Fibroblast of skin of back (primary cell): Measurements from ENCODE around the gene SUV39H1. TPM values are rescaled to one million over a fixed set of nuclear protein-coding genes. Genes with fewer than 3 reads are reported as not detected.
"Not testable (repeated sequence)": the region's sequence is repeated elsewhere in the genome, so short reads cannot be mapped to it uniquely, and the experiment has no call there.

ENCODE experiments used
- DNase-seq: peaks from one replicate; pipeline ENCODE4 v3.0.0-alpha.2; 2013
- polyA plus RNA-seq, 2 experiments: library from polyadenylated mRNA; unstranded; fragments of 120-200 nt; gene quantifications; one replicate each; pipeline ENCODE4 v1.2.1, GENCODE V29; 2013; ENCODE audit not compliant: insufficient read length in 2 of 2

The SUV39H1 gene, protein sequence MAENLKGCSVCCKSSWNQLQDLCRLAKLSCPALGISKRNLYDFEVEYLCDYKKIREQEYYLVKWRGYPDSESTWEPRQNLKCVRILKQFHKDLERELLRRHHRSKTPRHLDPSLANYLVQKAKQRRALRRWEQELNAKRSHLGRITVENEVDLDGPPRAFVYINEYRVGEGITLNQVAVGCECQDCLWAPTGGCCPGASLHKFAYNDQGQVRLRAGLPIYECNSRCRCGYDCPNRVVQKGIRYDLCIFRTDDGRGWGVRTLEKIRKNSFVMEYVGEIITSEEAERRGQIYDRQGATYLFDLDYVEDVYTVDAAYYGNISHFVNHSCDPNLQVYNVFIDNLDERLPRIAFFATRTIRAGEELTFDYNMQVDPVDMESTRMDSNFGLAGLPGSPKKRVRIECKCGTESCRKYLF
- 13.8 TPM for polyA plus RNA-seq (2013, experiment 1 of 2; ENCODE audit: insufficient read length)
- 2.4 TPM for polyA plus RNA-seq (2013, experiment 2 of 2; ENCODE audit: insufficient read length)

DNA sequence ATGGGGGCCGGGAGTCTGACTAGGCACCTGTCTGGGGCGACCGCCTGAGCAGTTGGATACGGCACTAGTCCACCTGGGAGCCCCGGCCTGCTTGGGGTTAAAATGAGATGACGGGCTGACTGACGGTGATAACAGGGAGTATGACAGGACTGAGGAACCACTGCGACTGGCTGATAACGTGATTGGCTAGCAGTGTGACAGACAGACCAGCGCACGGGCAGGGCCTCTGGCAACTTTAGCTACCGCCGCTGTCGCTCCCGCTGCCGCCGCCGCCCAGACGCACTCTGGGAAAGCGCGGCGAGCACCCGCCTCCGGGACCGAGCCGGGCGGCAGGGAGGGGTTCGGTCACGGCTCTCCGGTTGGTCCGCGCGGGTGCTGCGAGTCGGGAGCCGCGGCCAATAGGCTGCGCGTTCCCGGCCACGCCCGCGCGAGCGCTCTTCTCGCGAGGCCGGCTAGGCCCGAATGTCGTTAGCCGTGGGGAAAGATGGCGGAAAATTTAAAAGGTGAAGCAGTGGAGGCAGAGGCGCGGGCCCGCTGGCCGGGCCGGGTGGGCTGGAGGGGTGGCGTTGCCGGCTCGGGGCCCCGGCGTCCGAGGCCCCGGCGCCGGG lies at the start of gene SUV39H1:
TSS of gene SUV39H1 (plus strand) at position 434 of the 608 bp plus-strand sequence. CDS start at position 485, 51 bp downstream.
- peak; percentile 89 for DNase-seq

DNA sequence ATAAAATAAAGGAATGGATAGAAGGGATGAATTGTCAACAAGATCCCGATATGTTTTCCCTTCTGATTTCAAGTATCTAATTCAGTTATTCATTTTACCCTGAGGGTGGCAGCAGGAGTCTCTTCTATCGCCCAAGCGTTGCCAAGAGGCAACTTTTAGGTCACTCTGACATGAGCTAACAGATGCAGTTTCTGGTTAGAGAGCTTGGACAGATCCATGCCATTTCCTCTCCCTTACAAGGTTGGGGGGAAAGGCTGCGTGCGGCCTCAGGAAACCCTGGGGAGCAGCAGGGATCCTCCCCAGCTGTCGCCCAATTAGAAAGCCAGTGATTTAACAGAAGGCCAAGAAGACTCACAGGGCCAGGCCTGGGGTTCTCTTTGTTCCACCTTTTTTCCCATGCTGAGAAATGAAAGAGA lies 48.2 kb upstream of the SUV39H1 start:
- DNase-seq = peak; percentile 49

DNA sequence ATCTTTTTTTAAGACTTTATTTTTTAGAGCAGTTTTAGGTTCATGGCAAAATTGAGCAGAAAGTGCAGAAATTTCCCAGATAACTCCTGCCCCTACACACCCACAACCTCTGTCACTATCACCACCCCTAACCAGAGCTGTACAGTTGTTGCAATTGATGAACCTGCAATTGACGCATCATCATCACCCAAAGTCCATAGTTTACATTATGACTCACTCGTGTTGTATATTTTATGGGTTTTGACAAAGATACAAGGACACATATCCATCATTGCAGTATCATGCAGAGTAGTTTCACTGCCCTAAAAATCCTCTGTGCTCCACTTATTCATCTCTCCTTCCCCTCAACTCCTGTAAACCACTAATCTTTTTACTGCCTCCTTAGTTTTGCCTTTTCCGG lies 47.4 kb upstream of the SUV39H1 start:
- DNase-seq = no peak

DNA sequence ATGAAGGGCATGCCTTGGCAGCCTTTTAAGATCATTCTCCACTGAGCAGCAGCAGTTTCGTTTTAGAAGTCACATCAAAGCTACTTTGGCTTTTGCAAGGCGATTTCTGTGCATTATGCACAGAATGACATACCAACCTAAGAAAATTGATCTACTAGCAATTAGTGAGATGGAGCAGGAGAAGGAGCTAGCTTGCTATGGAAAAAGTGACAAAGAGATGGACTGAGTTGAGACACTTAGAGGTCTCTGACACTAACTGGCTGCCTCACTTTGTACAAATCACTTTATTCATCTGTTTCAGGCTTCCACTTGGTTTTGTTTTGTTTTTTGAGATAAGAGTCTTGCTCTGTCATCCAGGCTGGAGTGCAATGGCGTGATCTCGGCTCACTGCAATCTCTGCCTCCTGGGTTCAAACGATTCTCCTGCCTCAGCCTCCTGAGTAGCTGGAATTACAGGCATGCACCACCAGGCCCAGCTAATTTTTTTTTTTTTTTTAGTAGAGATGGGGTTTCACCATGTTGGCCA lies 44.4 kb upstream of the SUV39H1 start:
- not testable (repeated sequence) for DNase-seq

DNA sequence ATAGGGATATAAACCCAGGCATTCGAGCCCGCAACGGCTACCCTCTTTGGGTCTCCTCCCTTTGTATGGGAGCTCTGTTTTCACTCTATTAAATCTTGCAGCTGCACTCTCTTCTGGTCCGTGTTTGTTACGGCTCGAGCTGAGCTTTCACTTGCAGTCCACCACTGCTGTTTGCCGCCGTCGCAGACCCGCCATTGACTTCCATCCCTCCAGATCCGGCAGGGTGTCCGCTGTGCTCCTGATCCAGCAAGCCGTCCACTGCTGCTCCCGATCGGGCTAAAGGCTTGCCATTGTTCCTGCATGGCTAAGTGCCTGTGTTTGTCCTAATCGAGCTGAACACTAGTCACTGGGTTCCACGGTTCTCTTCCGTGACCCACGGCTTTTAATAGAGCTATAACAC lies 41.8 kb upstream of the SUV39H1 start:
- not testable (repeated sequence) for DNase-seq

DNA sequence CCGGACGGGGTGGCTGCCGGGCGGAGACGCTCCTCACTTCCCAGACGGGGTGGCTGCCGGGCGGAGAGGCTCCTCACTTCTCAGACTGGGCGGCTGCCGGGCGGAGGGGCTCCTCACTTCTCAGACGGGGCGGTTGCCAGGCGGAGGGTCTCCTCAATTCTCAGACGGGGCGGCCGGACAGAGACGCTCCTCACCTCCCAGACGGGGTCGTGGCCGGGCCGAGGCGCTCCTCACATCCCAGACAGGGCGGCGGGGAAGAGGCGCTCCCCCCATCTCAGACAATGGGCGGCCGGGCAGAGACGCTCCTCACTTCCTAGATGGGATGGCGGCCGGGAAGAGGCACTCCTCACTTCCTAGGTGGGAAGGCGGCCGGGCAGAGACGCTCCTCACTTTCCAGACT lies 36.8 kb upstream of the SUV39H1 start:
- DNase-seq = not testable (repeated sequence)

DNA sequence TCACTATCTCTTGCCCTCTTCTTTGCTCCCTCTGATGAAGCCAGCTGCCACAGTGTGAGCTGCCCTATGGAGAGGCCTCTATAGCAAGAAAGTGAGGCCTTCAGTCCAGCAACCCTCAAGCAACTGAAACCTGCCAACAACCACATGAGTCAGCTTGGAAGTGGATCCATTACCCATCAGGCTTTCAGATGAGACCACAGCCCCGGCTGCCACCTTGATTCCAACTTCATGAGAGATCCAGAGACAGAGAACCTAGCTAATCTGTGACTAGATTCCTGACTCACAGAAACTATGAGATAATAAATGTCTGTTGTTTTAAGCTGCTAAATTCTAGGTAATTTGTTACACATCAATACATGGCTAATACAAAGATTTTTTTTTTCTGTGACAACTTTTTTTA lies 33.3 kb upstream of the SUV39H1 start:
- DNase-seq = no peak

DNA sequence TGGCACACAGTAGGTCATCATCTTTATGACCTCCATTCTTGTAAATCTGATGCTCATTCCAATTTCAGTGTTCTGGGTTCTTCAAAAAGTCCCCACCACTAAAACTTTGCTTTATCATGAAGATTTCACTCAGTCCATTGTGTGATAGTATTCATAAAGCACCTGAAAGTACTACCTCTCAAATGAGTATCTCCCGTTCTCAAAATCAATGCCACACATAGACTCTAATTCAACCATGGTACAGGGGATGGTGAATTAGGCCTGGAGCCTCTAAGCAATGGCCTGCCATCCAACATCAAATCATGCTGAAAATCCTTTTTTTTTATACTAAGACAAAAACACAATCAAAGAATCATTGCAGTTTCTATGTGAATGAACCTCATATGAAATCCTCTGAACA lies 32.4 kb upstream of the SUV39H1 start:
- no peak for DNase-seq

DNA sequence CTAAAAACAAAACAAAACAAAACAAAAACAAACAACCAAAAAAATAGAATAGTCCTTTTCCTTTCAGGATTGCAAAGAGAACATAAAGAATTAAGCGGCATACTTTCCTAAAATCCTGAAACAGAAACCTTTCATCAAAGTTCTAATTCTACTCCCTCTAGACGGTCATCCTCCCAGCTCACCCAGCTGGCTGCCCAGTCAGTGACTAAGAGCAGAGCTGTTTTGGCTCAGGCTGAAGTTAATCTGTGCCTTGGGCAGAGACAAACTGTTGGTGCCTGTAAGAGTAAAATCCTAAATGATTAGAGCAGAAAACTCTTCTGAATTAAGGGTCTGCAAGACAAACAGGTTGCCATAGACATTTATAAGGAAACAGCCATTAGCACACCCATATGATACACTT lies 30.5 kb upstream of the SUV39H1 start:
- no peak for DNase-seq

DNA sequence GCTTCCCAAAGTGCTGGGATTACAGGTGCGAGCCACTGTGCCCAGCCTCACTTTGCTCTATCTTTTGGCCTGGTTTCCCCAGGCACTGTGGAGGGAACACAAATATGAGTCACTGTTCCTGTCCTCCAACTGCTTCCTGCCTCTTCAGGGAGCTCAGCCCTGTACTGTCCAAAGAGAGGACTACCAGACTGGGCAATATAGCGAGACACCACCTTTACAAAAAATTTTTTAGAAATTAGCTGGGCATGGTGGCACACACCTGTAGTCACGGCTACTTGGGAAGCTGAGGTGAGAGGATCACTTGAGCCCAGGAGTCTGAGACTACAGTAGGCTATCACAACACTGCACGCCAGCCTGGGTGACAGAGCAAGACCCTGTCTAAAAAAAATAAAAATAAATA lies 29.9 kb upstream of the SUV39H1 start:
- no peak for DNase-seq

DNA sequence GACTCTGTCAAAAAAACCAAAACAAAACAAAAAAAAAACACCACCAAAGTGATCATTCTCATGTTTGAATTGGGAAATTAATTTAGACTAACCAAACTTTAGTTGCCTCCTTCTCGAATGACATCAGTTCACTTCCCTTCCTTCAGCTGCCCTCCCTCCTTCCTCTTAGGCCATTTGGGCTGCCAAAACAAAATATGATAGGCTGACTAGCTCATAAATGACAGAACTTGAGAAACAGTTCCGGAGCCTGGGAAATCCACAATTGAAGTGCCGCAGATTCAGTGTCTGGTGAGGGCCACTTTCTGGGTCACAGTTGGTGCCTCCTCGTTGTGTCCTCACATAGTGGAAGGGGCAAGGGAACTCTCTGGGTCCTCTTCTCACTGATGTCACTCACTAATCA lies 29.0 kb upstream of the SUV39H1 start:
- no peak for DNase-seq

DNA sequence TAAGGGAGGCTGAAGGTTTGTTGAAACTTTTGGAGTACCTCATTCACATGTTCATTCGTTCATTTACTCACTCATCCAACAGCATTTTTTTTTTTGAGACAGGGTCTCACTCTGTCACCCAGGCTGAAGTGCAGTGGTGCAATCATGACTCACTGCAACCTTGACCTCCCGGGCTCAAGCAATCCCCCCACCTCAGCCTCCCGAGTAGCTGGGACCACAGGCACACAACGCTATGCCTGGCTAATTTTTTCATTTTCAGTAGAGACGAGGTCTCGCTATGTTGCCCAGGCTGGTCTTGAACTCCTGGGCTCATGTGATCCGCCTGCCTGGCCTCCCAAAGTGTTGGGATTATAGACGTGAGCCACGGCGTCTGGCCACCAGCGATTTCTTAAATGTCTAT lies 28.3 kb upstream of the SUV39H1 start:
- DNase-seq = not testable (repeated sequence)

DNA sequence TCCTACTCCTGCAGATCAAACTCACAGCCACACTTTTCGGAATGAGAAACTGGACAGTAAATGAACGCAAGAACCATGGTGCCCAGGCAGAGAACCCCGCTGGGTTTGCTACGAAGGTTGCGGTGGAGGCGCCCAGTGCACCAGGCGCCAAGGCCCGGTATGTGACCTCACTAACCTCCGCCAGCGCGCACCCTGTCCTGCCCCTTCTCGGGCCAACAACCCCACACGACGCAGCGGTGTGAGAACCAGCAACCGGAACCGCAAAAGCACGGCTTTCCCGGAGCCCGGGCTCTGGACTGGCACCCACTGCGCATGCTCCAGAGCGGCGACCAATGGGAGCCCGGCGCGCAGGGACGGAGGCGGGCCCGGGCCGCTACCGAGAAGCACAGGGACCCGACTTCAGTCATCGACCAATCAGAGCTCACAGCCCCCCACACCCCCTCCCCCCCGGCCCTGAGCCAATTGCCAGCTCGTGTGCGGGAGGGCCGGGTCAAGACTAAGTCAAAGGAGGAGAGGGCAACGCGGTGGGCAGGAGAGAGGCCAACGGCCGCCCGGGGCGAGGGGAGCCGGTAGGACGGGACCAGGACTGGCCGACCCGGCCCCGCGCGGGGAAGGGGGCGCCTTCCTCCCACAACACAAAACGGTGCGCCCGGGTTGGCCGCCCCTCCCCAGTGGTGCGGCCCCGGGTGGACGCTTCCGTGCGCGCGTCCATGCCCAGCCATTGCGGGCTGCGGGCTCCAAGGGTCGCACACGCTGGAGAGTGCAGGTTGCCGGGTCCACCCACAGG lies 20.2 kb upstream of the SUV39H1 start:
- DNase-seq = peak; percentile 86

DNA sequence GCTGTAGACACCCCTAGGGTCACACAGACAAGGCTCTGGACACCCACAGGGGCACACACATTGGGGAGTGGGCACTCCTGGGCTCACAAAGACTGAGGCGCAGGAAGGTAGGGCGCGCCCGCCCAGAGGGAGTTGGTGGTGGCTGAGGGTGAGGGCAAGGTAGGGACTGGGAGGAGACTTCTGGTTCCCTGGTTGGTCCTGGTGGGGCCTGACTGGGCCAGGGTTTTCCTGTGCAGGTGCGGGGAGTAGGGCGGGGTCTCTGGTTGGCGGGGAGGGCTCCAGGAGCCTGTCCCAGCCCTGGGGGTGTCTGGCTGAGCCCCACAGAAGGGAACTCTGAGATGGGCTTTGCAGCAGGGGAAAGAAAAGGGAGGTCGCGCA lies 19.7 kb upstream of the SUV39H1 start:
- DNase-seq = no peak

DNA sequence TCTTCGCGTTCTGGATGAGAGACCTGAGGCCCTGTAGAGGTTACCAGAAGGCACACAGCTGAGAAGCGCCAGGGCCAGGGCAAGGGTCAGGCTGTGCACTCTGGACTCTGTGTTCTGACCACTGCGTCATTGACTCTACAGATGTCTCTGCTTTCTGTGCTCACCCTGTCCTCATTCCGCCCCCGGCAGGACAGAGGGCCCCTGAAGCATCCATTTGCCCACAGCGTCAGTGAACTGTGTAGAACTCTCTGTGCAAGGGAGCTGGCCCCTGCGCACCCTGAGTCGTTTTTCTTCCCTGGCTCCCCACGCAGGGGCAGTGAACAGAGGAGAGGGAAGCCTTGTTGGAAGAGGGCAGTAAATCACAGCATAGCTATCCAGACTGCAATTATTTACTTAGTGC lies 19.0 kb upstream of the SUV39H1 start:
- DNase-seq = no peak

DNA sequence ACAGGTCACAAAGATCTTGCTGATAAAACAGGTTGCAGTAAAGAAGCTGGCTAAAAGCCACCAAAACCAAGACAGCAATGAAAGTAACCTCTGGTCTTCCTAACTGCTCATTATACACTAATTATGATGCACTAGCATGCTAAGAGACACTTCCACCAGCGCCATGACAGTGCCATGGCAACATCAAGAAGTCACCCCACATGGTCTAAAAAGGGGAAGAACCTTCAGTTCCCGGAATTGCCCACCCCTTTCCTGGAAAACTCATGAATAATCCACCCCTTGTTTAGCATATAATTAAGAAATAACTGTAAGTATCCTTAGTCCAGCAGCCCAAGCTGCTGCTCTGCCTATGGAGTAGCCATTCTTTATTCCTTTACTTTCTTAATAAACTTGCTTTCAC lies 16.1 kb upstream of the SUV39H1 start:
- DNase-seq = not testable (repeated sequence)

DNA sequence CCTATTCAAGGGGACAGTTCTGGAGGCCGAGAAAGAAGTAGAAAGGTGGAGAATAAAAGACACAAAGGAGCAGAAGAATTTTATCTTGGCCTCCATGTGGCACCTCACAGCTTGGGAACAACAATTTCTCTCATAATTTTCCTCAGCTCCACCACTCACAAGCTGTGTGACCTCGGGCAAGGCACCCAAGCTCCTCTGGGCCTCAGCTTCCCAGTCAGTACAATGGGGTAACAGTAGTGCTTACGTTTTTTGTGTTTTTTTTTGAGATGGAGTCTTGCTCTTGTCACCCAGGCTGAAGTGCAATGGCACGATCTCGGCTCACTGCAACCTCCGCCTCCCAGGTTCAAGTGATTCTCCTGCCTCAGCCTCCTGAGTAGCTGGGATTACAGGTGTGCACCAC lies 15.6 kb upstream of the SUV39H1 start:
- not testable (repeated sequence) for DNase-seq

DNA sequence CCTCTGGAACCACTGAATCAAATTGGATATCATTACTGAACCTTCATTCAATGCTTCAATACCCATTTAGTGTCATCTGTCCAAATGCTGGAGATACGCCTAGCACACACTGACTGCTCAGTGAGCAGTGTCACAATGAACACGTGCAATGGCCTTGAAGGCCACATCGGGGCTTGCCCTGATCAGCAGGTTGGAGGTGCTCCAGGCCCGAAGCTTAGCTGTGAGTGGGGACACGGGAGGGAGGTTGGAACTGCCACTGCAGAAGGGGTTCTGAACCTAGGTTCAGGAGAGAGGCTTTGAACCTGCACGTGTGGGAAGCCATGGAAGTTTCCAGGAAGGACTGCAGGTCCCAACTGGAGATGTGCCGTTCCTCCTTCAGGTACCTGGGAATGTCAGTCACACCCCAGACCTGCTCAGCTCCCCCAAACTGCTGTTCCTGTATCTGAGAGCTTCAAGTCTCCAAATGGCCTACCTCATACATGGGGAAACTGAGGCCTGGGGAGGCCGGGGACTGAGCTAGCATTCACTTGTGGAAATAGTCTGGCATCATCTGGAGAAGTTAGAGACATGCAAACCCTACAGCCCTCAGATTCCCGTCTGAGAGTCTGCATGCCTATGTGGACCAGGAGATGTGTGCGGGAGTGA lies 14.9 kb upstream of the SUV39H1 start:
- no peak for DNase-seq

DNA sequence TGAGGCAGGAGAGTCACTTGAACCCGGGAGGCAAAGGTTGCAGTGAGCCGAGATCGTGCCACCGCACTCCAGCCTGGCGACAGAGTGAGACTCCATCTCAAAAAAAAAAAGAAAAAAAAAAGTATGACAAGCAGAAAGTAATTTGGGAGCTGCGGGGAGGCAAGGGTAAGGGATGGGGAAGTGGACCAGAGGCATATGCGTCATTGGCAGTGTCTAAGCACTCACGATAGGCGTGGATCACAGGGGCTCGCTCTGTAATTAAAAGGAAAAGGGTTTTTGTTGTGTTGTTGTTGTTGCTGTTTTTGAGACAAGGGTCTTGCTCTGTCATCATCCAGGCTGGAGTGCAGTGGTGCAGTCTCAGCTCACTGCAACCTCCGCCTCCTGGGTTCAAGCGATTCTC lies 13.7 kb upstream of the SUV39H1 start:
- not testable (repeated sequence) for DNase-seq

DNA sequence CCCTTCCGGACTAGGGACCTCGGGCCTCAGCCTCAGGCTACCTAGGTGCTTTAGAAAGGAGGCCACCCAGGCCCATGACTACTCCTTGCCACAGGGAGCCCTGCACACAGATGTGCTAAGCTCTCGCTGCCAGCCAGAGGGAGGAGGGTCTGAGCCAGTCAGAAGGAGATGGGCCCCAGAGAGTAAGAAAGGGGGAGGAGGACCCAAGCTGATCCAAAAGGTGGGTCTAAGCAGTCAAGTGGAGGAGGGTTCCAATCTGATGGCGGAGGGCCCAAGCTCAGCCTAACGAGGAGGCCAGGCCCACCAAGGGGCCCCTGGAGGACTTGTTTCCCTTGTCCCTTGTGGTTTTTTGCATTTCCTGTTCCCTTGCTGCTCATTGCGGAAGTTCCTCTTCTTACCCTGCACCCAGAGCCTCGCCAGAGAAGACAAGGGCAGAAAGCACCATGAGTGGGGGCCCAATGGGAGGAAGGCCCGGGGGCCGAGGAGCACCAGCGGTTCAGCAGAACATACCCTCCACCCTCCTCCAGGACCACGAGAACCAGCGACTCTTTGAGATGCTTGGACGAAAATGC lies 13.0 kb upstream of the SUV39H1 start, which contains the start of gene WAS:
TSS of gene WAS (plus strand) at position 389 of the 572 bp plus-strand sequence. CDS start at position 444, 55 bp downstream.
- no peak for DNase-seq

DNA sequence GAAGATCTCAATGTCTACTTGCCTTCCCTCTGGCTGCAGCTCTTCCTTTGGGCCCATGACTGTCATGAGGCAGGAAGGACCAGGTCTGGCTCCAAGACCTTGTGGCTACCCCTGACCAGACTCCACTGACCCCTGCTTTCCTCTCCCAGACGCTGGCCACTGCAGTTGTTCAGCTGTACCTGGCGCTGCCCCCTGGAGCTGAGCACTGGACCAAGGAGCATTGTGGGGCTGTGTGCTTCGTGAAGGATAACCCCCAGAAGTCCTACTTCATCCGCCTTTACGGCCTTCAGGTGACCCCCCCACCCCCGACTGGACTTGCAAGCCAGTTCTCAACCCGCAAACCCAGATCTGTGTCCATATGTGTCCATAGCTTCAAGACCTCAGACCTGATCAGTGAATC lies 12.4 kb upstream of the SUV39H1 start:
- DNase-seq = no peak

DNA sequence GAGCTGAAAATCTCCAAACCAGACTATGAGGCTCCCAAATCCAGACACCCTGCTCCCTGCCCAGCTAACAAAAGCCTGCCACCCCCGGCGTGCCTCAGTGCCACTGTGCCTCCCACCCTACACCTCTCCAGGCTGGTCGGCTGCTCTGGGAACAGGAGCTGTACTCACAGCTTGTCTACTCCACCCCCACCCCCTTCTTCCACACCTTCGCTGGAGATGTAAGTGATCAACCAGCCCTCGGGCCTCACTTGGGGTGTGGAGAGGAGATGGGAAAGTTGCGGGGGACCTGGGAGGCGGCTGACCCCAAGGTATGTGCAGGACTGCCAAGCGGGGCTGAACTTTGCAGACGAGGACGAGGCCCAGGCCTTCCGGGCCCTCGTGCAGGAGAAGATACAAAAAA lies 11.1 kb upstream of the SUV39H1 start:
- no peak for DNase-seq
